ENCODE data around the gene SLFN12L.
"Not testable (repeated sequence)": the region's sequence is repeated elsewhere in the genome, so short reads cannot be mapped to it uniquely, and the experiment has no call there.

The SLFN12L gene

DNA sequence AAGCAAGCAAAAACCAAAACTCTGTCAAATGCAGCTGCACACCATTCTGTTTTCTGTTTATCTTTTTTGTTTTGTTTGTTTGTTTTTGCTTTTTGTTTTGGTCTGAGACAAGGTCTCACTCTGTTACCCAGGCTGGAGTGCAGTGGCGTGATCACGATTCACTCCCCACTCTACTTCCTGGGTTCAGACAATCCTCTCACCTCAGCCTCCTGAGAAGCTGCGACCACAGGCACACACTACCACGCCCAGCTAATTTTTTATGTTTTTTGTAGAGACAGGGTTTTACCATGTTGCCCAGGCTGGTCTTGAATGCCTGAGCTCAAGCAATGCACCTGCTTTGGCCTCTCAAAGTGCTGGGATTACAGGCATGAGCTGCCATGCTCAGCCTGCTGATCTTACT, 69.7 kb downstream of the SLFN12L start:
- Mint-ChIP-seq H3K27me3 (peaks cover 21% of the 10 kb centered on the region), H3K4me1 (ENCODE audit: low read depth) (no peaks in the 10 kb centered on the region), H3K27ac (no peak overlapping the region), H3K4me3 (no peak overlapping the region), H3K9me3 (peaks cover 8% of the 10 kb centered on the region), H3K36me3 (ENCODE audit: low read depth) (no peaks in the 10 kb centered on the region)
- intact Hi-C loops (cut with micrococcal nuclease) = no loop called here

DNA sequence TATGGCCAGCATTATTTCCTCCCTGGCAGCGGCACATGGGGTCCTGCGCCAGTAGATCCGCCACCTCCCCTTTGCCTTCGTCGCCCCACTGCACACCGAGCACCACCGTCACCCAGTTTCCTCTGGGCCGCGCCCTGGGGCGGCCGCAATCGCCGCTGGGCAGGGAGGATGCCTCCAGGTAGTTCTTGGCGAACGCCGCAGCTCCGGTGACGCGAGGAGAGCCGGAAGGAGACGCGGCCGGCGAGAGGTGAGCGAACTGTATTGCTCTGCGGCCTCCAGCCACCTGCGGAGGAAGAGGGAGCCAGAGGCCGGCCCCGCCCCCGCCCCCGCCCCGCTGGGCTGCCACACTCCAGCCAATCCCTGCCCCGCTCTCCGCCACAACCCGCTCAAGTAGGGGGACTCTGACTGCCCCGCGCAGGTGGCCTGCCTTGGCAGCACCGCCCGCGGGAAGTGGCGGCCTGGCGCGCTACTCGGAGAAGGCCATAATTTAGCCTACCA, 77.1 kb downstream of the SLFN12L start:
- H3K27ac Mint-ChIP-seq = no peak overlapping the region
- peaks cover 66% of the 10 kb centered on the region for H3K27me3 Mint-ChIP-seq
- H3K4me3 Mint-ChIP-seq = peak overlapping the region; percentile 24
- intact Hi-C loops (cut with micrococcal nuclease) = no loop called here
- no peaks in the 10 kb centered on the region for H3K9me3 Mint-ChIP-seq
- peaks cover 13% of the 10 kb centered on the region for H3K4me1 Mint-ChIP-seq (ENCODE audit: low read depth)
- no peaks in the 10 kb centered on the region for H3K36me3 Mint-ChIP-seq (ENCODE audit: low read depth)

DNA sequence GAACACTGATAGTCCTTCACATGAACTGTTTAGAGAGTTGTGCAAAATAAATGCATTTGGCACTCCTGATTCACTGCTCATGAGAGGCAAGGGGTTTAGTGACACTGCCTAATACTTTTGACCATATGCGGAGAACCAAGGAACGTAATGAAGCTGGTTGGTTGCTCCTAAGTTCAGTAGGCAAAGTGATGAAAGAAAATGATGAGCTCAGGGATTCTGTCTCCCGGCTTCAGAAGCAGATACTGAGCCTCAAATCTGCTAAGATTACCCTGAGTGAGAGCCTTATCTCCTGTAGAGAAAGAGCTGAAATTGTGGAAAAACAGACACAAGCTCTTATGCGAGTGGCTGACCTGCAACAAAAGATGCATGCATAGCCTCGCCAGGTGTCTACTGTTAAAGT, 83.4 kb downstream of the SLFN12L start:
- H3K9me3 Mint-ChIP-seq; H3K27ac Mint-ChIP-seq; intact Hi-C loops (cut with micrococcal nuclease); H3K36me3 Mint-ChIP-seq (ENCODE audit: low read depth); H3K4me3 Mint-ChIP-seq: not testable (repeated sequence)
- peaks cover 11% of the 10 kb centered on the region for H3K4me1 Mint-ChIP-seq (ENCODE audit: low read depth)
- H3K27me3 Mint-ChIP-seq = peaks cover 52% of the 10 kb centered on the region

DNA sequence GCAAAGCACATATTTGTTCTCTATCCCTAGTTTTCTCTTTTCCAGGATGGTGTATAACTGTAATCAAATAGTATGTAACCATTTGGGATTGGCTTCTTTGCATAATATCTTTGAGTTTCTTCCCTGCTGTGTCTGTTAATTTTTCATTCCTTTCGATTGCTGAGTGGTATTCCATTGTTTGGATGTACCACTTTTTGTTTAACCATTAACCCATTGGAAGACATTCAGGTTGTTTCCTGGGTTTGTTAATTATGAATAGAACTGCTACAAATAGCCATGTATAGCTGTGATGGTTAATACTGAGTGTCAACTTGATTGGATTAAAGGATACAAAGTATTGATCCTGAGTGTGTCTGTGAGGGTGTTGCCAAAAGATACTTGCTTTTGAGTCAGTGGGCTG, 84.3 kb downstream of the SLFN12L start:
- H3K27ac Mint-ChIP-seq = no peak overlapping the region
- H3K9me3 Mint-ChIP-seq = no peaks in the 10 kb centered on the region
- peaks cover 18% of the 10 kb centered on the region for H3K4me1 Mint-ChIP-seq (ENCODE audit: low read depth)
- no peaks in the 10 kb centered on the region for H3K36me3 Mint-ChIP-seq (ENCODE audit: low read depth)
- H3K27me3 Mint-ChIP-seq = peaks cover 50% of the 10 kb centered on the region
- no peak overlapping the region for H3K4me3 Mint-ChIP-seq
- intact Hi-C loops (cut with micrococcal nuclease) = no loop called here

DNA sequence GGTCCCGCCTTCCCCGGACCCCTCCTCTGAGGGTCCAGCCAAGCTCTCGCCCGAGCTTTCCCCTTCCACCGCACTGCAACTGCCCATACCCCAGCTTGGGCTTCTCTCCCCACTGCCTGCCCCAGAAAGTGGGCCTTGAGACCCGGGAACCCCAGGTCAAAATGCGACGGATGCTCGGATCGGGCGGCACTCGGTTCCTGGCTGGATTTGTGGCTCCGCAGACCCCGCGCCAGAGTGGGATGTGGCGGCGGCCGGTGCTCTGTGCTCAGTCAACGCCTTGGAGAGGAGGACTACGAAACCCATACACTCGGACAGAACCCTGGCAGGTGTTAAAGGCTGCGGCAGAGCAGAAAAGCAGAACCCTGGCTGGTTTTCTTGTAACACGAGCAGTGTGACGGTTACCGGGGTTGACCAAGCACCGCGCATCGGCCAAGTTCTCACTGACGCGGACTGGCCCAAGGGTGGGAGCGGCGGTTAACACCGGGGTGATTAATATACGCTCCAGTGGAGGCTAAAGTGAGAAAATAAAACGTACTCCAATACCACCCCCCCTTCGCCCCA, 88.0 kb downstream of the SLFN12L start:
- H3K4me3 Mint-ChIP-seq = peak overlapping the region; percentile 71
- intact Hi-C loops (cut with micrococcal nuclease) = loop anchor here (2.0 to 5.0 kb wide), 3 partner anchors 17 to 83 kb away; partner anchors contain the start of gene SLFN12

DNA sequence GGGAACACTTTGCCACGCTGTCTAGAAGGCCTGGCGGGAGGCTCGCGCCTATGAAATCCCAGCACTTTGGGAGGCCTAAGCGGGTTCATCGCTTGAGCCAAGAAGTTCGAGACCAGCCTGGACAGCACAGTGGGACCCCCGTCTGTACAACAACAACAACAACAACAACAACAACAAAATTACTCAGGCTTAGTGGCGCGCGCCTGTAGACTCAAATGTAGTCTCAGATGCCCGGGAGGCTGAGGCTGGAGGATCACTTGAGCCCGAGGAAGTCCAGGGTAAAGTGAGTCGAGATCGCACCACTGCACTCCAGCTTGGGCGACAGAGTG, 88.6 kb downstream of the SLFN12L start:
- Mint-ChIP-seq H3K9me3 (no peaks in the 10 kb centered on the region), H3K4me1 (ENCODE audit: low read depth) (peaks cover 30% of the 10 kb centered on the region), H3K27me3 (peaks cover 33% of the 10 kb centered on the region), H3K36me3 (ENCODE audit: low read depth) (no peaks in the 10 kb centered on the region), H3K27ac (peak overlapping the region; percentile 76), H3K4me3 (peak overlapping the region; percentile 71)
- intact Hi-C loops (cut with micrococcal nuclease) = loop anchor here (2.0 to 5.0 kb wide), 3 partner anchors 16 to 84 kb away; partner anchors contain the start of gene SLFN12

More for the DNA sequence above, 88.0 kb downstream of the SLFN12L start:
- Mint-ChIP-seq H3K36me3 (ENCODE audit: low read depth) (no peaks in the 10 kb centered on the region), H3K9me3 (no peaks in the 10 kb centered on the region), H3K27me3 (peaks cover 34% of the 10 kb centered on the region), H3K4me1 (ENCODE audit: low read depth) (peaks cover 25% of the 10 kb centered on the region), H3K27ac (peak overlapping the region; percentile 76)

DNA sequence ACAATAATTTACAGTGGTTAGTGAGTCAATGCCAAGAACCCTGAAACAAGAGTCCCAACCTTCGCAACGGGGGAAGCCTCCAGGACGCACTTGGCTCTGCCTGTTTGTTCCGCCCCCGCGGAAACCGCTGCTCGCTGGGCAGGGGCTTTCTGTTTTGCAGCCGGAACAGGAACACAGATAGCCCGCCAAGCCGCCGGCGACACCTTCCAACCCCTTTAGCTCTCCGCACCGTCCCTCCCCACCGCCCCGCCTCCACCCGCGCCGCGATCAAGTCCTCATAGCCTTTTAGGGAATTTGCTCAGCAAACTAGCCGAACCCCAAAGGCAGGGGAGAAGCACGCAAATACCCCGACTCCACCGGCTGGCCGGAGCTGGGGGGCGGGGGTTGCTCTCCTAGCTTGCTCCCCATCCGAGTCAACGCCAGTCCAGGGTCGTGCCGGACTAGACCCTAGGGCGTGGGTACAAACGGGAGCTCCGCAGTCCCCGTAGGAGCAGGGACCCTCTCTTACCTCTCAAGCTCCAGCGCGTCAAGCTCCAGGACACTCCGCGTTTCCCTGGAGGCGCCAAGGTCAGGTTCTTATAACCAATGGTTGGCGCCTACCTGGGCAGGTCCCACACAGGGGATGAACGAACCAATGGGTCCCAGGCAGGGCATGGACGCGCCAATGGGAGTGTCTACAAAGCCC, 89.1 kb downstream of the SLFN12L start, which contains the start of gene SLFN13:
Gene SLFN13 (minus strand): TSS at position 553 of the 685 bp plus-strand sequence. CDS start 3,086 bp downstream, outside the sequence.
- peak within 1 kb of the TSS; percentile 71 for H3K4me3 Mint-ChIP-seq
- intact Hi-C loops (cut with micrococcal nuclease) = loop anchor here (2.0 to 5.0 kb wide), 3 partner anchors 16 to 84 kb away; partner anchors contain the start of gene SLFN12
- H3K36me3 Mint-ChIP-seq (ENCODE audit: low read depth) = no peaks in the 10 kb centered on the region
- H3K4me1 Mint-ChIP-seq (ENCODE audit: low read depth) = peaks cover 30% of the 10 kb centered on the region
- H3K27me3 Mint-ChIP-seq = peaks cover 31% of the 10 kb centered on the region
- H3K9me3 Mint-ChIP-seq = no peaks in the 10 kb centered on the region
- peak within 1 kb of the TSS; percentile 76 for H3K27ac Mint-ChIP-seq

DNA sequence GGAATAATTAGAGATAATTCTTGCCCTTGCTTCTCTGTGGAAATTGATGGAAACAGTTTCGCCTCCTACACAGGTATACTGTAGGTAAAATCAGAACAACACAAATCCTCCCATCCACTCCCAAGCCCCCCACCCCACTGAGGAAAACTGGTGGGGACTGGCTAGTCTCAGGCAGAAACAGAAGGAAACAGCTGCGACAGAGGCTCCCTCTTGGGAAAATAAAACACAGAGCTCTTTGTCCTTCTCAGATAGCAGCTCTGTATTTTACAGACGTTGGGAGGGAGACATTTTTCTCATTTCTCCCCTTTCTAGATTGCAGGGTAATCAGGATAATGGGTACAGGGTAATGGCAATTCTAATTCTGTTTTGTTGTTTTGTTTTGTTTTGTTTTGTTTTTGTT, 90.0 kb downstream of the SLFN12L start:
- Mint-ChIP-seq H3K27ac (no peak overlapping the region), H3K4me1 (ENCODE audit: low read depth) (peaks cover 30% of the 10 kb centered on the region), H3K4me3 (no peak overlapping the region), H3K27me3 (peaks cover 27% of the 10 kb centered on the region), H3K36me3 (ENCODE audit: low read depth) (no peaks in the 10 kb centered on the region), H3K9me3 (no peaks in the 10 kb centered on the region)
- intact Hi-C loops (cut with micrococcal nuclease) = loop anchor here (5.0 kb wide), 1 partner anchor 40 kb away; no protein-coding TSS in a partner anchor

DNA sequence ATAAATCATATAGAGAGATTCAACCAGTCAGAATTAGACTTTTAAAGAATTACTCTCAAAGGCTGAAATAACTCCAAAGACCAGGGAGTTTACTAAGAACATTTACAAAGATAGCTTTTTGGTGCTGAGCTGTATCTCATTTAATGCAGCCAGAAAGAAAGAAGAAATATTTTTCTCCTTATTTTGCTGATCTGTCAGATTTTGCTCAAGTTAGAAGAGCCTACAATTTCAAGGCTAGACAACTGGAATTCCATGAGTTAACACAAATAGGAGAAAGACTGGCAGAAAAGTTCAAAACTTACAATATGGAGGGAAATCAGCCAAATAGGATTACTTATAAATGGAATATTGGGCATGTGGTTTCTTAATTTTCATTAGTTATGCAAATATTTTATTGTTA, 99.0 kb downstream of the SLFN12L start:
- H3K9me3 Mint-ChIP-seq = no peaks in the 10 kb centered on the region
- H3K36me3 Mint-ChIP-seq (ENCODE audit: low read depth) = no peaks in the 10 kb centered on the region
- no peak overlapping the region for H3K27ac Mint-ChIP-seq
- H3K27me3 Mint-ChIP-seq = no peaks in the 10 kb centered on the region
- peaks cover 10% of the 10 kb centered on the region for H3K4me1 Mint-ChIP-seq (ENCODE audit: low read depth)
- no peak overlapping the region for H3K4me3 Mint-ChIP-seq
- intact Hi-C loops (cut with micrococcal nuclease) = no loop called here

DNA sequence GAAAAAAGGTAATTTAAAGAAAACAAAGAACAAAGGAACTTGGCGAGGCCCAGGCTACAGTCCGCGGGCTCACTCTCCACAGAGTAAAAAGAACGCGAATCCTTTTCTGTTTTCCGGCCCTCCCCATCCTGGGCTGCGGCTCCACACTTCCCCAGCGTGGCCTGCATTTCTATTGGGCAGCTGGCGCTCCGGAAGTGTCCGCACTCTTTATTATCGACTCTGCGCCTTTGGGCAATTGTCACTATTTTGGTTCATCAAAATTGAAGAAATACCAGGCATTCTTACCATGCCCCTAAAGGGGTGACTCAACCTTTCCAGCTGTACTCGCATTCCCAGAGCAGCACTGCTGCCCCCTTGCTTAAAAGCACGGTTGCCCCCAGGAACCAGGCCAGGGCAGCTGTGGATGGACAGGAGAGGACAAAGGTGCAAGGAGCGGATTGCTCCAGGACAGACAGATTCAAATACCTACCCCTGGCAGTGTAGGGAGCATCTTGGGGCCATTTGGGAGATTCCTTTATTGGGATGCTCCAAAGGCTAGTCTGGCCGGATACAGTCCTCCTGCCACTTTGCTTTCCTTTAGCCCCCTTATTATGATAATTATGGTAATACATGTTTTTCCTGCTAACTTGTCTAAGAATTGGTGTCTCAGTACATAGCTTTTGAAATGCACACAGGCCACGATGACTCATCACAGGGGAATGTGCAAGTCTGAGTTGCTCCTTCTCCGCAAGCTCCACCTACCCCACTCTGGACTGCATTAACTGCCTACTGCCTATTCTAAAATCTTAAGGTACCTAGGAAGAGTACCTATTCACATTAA, 104.2 kb downstream of the SLFN12L start:
- Mint-ChIP-seq H3K27me3 (no peaks in the 10 kb centered on the region), H3K36me3 (ENCODE audit: low read depth) (peaks cover 37% of the 10 kb centered on the region), H3K4me3 (peak overlapping the region; percentile 86), H3K4me1 (ENCODE audit: low read depth) (peaks cover 58% of the 10 kb centered on the region), H3K9me3 (no peaks in the 10 kb centered on the region), H3K27ac (peak overlapping the region; percentile 89)
- intact Hi-C loops (cut with micrococcal nuclease) = loop anchor here (2.0 kb wide), 2 partner anchors 16 to 60 kb away; partner anchors contain the start of genes SLFN11 and SLFN13

DNA sequence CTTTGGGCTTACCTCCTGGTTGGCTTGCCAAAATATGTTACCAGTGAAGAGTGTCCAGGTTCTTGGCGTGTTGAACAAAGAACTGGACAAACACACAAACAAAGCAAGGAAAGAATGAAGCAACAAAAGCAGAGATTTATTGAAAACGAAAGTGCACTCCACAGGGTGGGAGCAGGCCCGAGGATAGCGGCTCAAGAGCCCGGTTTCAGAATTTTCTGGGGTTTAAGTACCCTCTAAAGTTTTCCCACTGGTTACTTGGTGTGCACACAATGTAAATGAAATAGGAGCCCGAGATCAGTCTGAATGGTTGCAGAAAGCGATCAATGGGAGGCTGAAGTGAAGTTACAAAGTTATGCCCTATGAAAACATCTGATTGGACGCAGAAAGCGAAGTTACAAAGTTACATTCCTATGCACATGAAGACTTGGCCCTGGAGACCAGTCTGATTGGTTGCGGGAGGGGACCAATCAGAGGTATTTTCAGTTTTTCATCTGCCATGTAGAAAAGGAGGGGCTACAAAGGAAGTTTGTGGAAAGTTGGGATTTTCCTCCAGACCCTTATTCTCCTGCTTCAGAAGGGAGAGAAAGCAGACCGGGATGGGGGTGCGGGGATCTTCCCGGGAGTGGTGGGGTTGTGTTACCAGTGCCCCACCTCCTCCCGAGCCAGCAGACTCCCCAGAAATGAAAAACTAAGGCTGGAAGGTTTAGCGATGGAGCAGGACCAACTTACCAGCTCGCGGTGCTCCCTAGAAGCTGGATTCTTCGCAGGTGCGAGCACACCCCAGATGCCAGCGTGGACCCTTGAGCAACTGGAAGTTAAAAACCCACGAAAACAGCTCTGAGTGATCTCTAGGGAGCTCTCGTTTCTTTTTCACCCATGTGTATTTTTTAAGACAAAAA, 105.1 kb downstream of the SLFN12L start, which contains the start of gene SLFN12:
Gene SLFN12 (minus strand): TSS at position 325 of the 899 bp plus-strand sequence. CDS start 9,472 bp downstream, outside the sequence.
- H3K4me1 Mint-ChIP-seq (ENCODE audit: low read depth) = peaks cover 58% of the 10 kb centered on the region
- peak within 1 kb of the TSS; percentile 86 for H3K4me3 Mint-ChIP-seq
- H3K9me3 Mint-ChIP-seq = no peaks in the 10 kb centered on the region
- no peaks in the 10 kb centered on the region for H3K27me3 Mint-ChIP-seq
- intact Hi-C loops (cut with micrococcal nuclease) = loop anchor here (2.0 kb wide), 2 partner anchors 16 to 60 kb away; partner anchors contain the start of genes SLFN11 and SLFN13
- peak within 1 kb of the TSS; percentile 89 for H3K27ac Mint-ChIP-seq
- peaks cover 37% of the 10 kb centered on the region for H3K36me3 Mint-ChIP-seq (ENCODE audit: low read depth)

DNA sequence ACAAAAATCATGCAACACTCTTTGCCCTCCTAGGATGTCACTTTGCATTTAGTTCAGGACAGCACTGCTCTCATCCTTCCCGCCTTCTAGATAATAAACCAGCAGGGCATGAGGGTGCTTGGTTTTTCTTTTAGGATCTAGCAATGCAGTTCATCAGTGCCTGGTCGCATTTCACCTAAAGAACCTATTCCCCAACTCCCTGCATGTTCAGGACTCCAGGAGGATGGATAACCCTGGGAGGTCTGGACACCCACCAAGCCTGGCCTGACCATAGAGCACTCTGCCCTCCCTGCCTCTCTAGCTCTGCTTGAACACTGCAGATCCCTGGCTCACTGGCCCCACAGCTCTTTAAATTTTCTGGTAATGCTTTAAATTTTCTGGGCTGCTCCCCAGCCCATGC, 107.8 kb downstream of the SLFN12L start:
- intact Hi-C loops (cut with micrococcal nuclease) = no loop called here
- H3K36me3 Mint-ChIP-seq (ENCODE audit: low read depth) = peaks cover 49% of the 10 kb centered on the region
- H3K4me1 Mint-ChIP-seq (ENCODE audit: low read depth) = peaks cover 58% of the 10 kb centered on the region
- no peak overlapping the region for H3K4me3 Mint-ChIP-seq
- H3K27me3 Mint-ChIP-seq = no peaks in the 10 kb centered on the region
- H3K9me3 Mint-ChIP-seq = no peaks in the 10 kb centered on the region
- H3K27ac Mint-ChIP-seq = no peak overlapping the region

DNA sequence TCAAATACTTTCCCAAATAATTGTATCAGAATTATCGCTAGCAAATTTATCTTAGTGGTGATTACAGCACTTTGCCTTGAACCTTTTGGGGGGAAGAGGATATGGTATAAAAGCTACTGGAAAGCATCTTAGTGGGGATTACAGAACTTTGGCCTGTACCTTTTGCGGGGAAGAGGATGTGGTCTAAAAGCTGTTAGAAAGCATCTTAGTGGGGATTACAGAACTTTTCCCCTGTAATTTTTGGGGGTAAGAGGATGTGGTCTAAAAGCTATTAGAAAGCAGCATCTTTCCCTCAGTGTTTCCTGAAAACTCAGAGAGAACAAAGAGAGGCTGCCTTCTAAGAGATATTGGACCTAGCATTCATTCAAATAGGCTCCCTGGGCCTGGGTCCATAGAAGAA, 109.2 kb downstream of the SLFN12L start:
- intact Hi-C loops (cut with micrococcal nuclease) = no loop called here
- Mint-ChIP-seq H3K4me1 (ENCODE audit: low read depth) (peaks cover 46% of the 10 kb centered on the region), H3K27me3 (no peaks in the 10 kb centered on the region), H3K9me3 (no peaks in the 10 kb centered on the region), H3K27ac (no peak overlapping the region), H3K4me3 (no peak overlapping the region), H3K36me3 (ENCODE audit: low read depth) (peaks cover 49% of the 10 kb centered on the region)

All from dendritic cell treated with granulocyte-macrophage colony-stimulating factor and Interleukin-4, amounts not matched to agents 40 ng/mL and 50 ng/mL, for 4 days (primary cell).